Measurements from ENCODE around the gene ESYT2. TPM values are rescaled to one million over a fixed set of nuclear protein-coding genes. Genes with fewer than 3 reads are reported as not detected.

Gene ESYT2
- total RNA-seq, 1 experiment from 2014 or later = 68.2 TPM

DNA sequence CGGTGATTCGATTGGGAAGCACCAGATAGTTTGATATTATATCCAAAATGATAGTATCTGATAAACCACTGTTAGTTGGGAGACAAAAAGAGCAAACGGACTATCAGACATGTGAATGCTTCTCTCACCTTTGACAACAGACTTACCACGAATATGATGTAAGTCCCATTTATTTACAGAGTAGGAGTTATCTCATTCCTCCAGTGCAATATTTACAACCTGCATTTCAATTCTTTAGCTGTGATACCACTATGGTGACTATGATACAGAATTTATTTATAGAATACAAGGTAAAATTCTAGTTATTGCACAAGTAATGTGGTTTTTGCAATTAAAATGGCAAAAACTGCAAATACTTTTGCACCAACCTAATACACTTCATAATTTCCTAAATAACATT is 61.6 kb downstream of the ESYT2 start:
- ChIA-PET RAD21 (ENCODE audit: low non-redundant PET in 1 of 2, low total read pairs in 2 of 2, uncharacterized antibody in 2 of 2, unreplicated experiment in 2 of 2) (no interaction called here), POLR2A (no interaction called here), CTCF (no interaction called here)
- TF ChIP-seq SIN3A (IDR thresholded peaks at IDR 0.05; ENCODE audit: low read depth) = no peak
- BruUV-seq (replicated peaks) = no TSS peak
- Histone ChIP-seq H3K4me3 (replicated peaks in 1 of 2; ENCODE audit: low read depth in 1 of 2, low read length in 2 of 2) (no peak overlapping the region), H3K9me2 (ENCODE audit: insufficient read depth) (no peaks in the 10 kb centered on the region), H2AFZ (ENCODE audit: low read depth, low read length, poor library complexity, severe bottlenecking) (no peak overlapping the region), H4K20me1 (ENCODE audit: insufficient read depth) (no peaks in the 10 kb centered on the region; the same call in 1 of the 2 replicates), H3K9me3 (ENCODE audit: control insufficient read depth in 1 of 2, insufficient read depth in 1 of 2, low read depth in 1 of 2, low read length in 2 of 2) (no peaks in the 10 kb centered on the region), H3K36me3 (ENCODE audit: control insufficient read depth in 1 of 2, insufficient read depth in 2 of 2, low read length in 2 of 2) (peaks cover 5 to 26% of the 10 kb centered on the region in 2 experiments; a peak in 2 of 4 replicates), H3K4me2 (ENCODE audit: low read length) (no peak overlapping the region), H3K79me2 (ENCODE audit: insufficient read depth, low read length) (no peaks in the 10 kb centered on the region), H3K9ac (ENCODE audit: low read length) (no peak overlapping the region), H3K27ac (ENCODE audit: low read depth, low read length) (no peak overlapping the region), H3K4me1 (ENCODE audit: control insufficient read depth in 1 of 2, insufficient read depth in 2 of 2, low read length in 2 of 2) (no peaks in the 10 kb centered on the region), H3K27me3 (ENCODE audit: insufficient read depth, low read length) (no peaks in the 10 kb centered on the region)
- intact Hi-C loops (cut with micrococcal nuclease) = no loop called here
- no peak for DNase-seq (ENCODE audit: low read depth, low spot score)
- ATAC-seq = no peak

DNA sequence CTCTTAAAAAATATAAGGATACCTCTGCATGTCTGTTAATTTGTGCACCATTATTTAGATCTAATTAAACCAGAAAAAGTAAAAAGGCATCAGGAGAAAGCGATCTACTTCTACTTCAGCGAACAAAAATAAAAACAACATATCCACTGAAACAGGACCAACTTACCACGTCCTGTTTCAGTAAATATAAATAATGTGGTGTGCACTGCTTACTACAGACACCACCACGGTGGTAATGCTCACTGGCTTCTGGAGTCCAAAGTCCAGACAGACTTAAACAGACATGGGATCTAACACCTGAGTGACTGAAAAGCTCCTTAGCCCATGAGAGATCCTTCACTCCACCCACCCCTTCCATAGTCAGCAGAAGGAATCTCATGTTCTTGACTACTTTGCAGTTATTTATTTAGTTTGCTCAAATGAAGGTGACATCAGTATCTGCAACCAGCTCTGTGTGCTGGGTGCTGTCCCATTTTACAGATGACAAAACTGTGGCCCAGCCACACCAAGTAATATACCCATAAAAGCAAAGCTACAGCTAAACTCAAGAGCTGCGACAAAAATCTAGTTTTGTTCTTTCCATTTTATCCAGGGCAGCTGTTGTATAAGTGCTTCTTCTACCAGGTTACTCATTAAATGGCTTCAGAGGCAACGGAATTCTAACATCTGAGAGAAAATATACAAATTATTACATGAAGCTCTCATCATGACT is 62.6 kb downstream of the ESYT2 start:
- intact Hi-C loops (cut with micrococcal nuclease) = no loop called here
- ChIA-PET CTCF (no interaction called here), POLR2A (no interaction called here), RAD21 (ENCODE audit: low non-redundant PET in 1 of 2, low total read pairs in 2 of 2, uncharacterized antibody in 2 of 2, unreplicated experiment in 2 of 2) (no interaction called here)
- Histone ChIP-seq H2AFZ (ENCODE audit: low read depth, low read length, poor library complexity, severe bottlenecking) (no peak overlapping the region), H3K36me3 (ENCODE audit: control insufficient read depth in 1 of 2, insufficient read depth in 2 of 2, low read length in 2 of 2) (peaks cover 5 to 26% of the 10 kb centered on the region in 2 experiments; a peak in 2 of 4 replicates), H3K4me2 (ENCODE audit: low read length) (no peak overlapping the region), H3K4me1 (ENCODE audit: control insufficient read depth in 1 of 2, insufficient read depth in 2 of 2, low read length in 2 of 2) (no peaks in the 10 kb centered on the region), H3K9me2 (ENCODE audit: insufficient read depth) (no peaks in the 10 kb centered on the region), H4K20me1 (ENCODE audit: insufficient read depth) (no peaks in the 10 kb centered on the region; the same call in 1 of the 2 replicates), H3K27me3 (ENCODE audit: insufficient read depth, low read length) (no peaks in the 10 kb centered on the region), H3K27ac (ENCODE audit: low read depth, low read length) (no peak overlapping the region), H3K9me3 (ENCODE audit: control insufficient read depth in 1 of 2, insufficient read depth in 1 of 2, low read depth in 1 of 2, low read length in 2 of 2) (no peaks in the 10 kb centered on the region), H3K9ac (ENCODE audit: low read length) (no peak overlapping the region), H3K79me2 (ENCODE audit: insufficient read depth, low read length) (no peaks in the 10 kb centered on the region), H3K4me3 (replicated peaks in 1 of 2; ENCODE audit: low read depth in 1 of 2, low read length in 2 of 2) (no peak overlapping the region)
- DNase-seq (ENCODE audit: low read depth, low spot score) (no peak), ATAC-seq (no peak)
- TF ChIP-seq POLR2A (IDR thresholded peaks at IDR 0.05; ENCODE audit: borderline replicate concordance, extremely low read depth, insufficient read depth, insufficient read length) (no peak), SIN3A (IDR thresholded peaks at IDR 0.05; ENCODE audit: low read depth) (no peak), SP1 (IDR thresholded peaks at IDR 0.05; ENCODE audit: low read depth) (no peak)
- BruUV-seq (replicated peaks) = no TSS peak

Measured in HCT116 (cell line).